NT2/D1 (cell line): ENCODE data around the gene CIAO3.
A peak's percentile ranks its signal among the peaks of the same experiment; 100 is the strongest.

Source experiments
- DNase-seq: peaks from one replicate; pipeline ENCODE4 v3.0.0-alpha.2; 2011; ENCODE audit warnings: low read depth, low spot score
- H3K27me3 ChIP-seq: 2 replicates; pipeline ENCODE4 v1.6.0; 2011; ENCODE audit warnings: mild to moderate bottlenecking; ENCODE audit not compliant: insufficient read length, insufficient read depth
- H3K36me3 ChIP-seq: 2 replicates; pipeline ENCODE4 v1.6.1; 2011; ENCODE audit warnings: mild to moderate bottlenecking, low read length, mixed read lengths; ENCODE audit not compliant: insufficient read depth, insufficient read length
- H3K4me1 ChIP-seq: 2 replicates; pipeline ENCODE4 v1.5.1; 2011; ENCODE audit not compliant: insufficient read depth, insufficient read length
- H3K4me3 ChIP-seq: 2 replicates; pipeline ENCODE4 v1.5.1; 2011; ENCODE audit warnings: low read depth; ENCODE audit not compliant: insufficient read length
- H3K9ac ChIP-seq: 2 replicates; pipeline ENCODE4 v1.6.0; 2011; ENCODE audit warnings: low read depth; ENCODE audit not compliant: insufficient read length
- H3K9me3 ChIP-seq: 2 replicates; pipeline ENCODE4 v1.5.1; 2011; ENCODE audit warnings: mild to moderate bottlenecking, low read length; ENCODE audit not compliant: insufficient read depth
- SUZ12 ChIP-seq: IDR thresholded peaks from 2 replicates; pipeline ENCODE4 v1.6.1; 2011; ENCODE audit not compliant: insufficient read length, insufficient read depth; ENCODE audit errors: extremely low read depth
- YY1 ChIP-seq: IDR thresholded peaks from 2 replicates; pipeline ENCODE4 v1.6.1; 2011; ENCODE audit not compliant: insufficient read length, insufficient read depth
- ZNF274 ChIP-seq: IDR thresholded peaks from 2 replicates; pipeline ENCODE4 v1.6.1; 2011; ENCODE audit warnings: mild to moderate bottlenecking, low read depth, low read length

CIAO3 gene

GRCh38 chr16:775236-775796, 34.5 kb upstream of the CIAO3 start:
- no peak for DNase-seq
- peaks cover 11% of the 10 kb centered on the region for H3K27me3 ChIP-seq
- H3K4me3 ChIP-seq = no peak overlapping the region
- peak overlapping the region; percentile 17 for H3K9ac ChIP-seq
- H3K9me3 ChIP-seq = no peaks in the 10 kb centered on the region
- no peaks in the 10 kb centered on the region for H3K36me3 ChIP-seq
- no peak for TF ChIP-seq YY1
- TF ChIP-seq SUZ12 = no peak
- H3K4me1 ChIP-seq = peaks cover 9% of the 10 kb centered on the region

- Histone ChIP-seq H3K4me1 (peaks cover 10% of the 10 kb centered on the region), H3K9ac (no peak overlapping the region), H3K36me3 (no peaks in the 10 kb centered on the region), H3K9me3 (no peaks in the 10 kb centered on the region), H3K4me3 (no peak overlapping the region), H3K27me3 (peaks cover 9% of the 10 kb centered on the region)
- no peak for DNase-seq
- TF ChIP-seq ZNF274 (no peak), YY1 (no peak), SUZ12 (no peak)
Measured at GRCh38 chr16:774086-775001, 33.5 kb upstream of the CIAO3 start.

- H3K9me3 ChIP-seq = no peaks in the 10 kb centered on the region
- H3K27me3 ChIP-seq = no peaks in the 10 kb centered on the region
- TF ChIP-seq ZNF274 (no peak), SUZ12 (no peak), YY1 (no peak)
Measured at GRCh38 chr16:772959-773358, 32.2 kb upstream of the CIAO3 start.

GRCh38 chr16:770411-770810, 29.6 kb upstream of the CIAO3 start:
- Histone ChIP-seq H3K36me3 (no peaks in the 10 kb centered on the region), H3K4me3 (no peak overlapping the region), H3K27me3 (no peaks in the 10 kb centered on the region), H3K9me3 (no peaks in the 10 kb centered on the region), H3K9ac (no peak overlapping the region), H3K4me1 (peaks cover 17% of the 10 kb centered on the region)
- TF ChIP-seq ZNF274 (no peak), SUZ12 (no peak), YY1 (no peak)
- no peak for DNase-seq

More at GRCh38 chr16:772959-773358, 32.2 kb upstream of the CIAO3 start:
- Histone ChIP-seq H3K9ac (peak overlapping the region; percentile 24), H3K4me3 (no peak overlapping the region), H3K36me3 (no peaks in the 10 kb centered on the region), H3K4me1 (peaks cover 11% of the 10 kb centered on the region)
- DNase-seq = no peak

GRCh38 chr16:769934-770333, 29.1 kb upstream of the CIAO3 start:
- Histone ChIP-seq H3K4me1 (peaks cover 17% of the 10 kb centered on the region), H3K9me3 (no peaks in the 10 kb centered on the region), H3K4me3 (no peak overlapping the region), H3K9ac (no peak overlapping the region), H3K36me3 (no peaks in the 10 kb centered on the region), H3K27me3 (no peaks in the 10 kb centered on the region)
- TF ChIP-seq ZNF274 = no peak
- no peak for TF ChIP-seq YY1
- TF ChIP-seq SUZ12 = no peak
- DNase-seq = no peak

GRCh38 chr16:769184-769784, 28.5 kb upstream of the CIAO3 start:
- H3K4me1 ChIP-seq = peaks cover 17% of the 10 kb centered on the region
- no peaks in the 10 kb centered on the region for H3K27me3 ChIP-seq
- no peak overlapping the region for H3K9ac ChIP-seq
- TF ChIP-seq ZNF274 (no peak), SUZ12 (no peak), YY1 (no peak)
- H3K4me3 ChIP-seq = no peak overlapping the region
- H3K36me3 ChIP-seq = no peaks in the 10 kb centered on the region
- no peak for DNase-seq
- no peaks in the 10 kb centered on the region for H3K9me3 ChIP-seq

- no peak for DNase-seq
- H3K9ac ChIP-seq = no peak overlapping the region
- H3K4me3 ChIP-seq = no peak overlapping the region
- TF ChIP-seq YY1 (no peak), ZNF274 (no peak), SUZ12 (no peak)
- H3K27me3 ChIP-seq = no peaks in the 10 kb centered on the region
- H3K4me1 ChIP-seq = peaks cover 21% of the 10 kb centered on the region
- H3K36me3 ChIP-seq = no peaks in the 10 kb centered on the region
- no peaks in the 10 kb centered on the region for H3K9me3 ChIP-seq
Measured at GRCh38 chr16:768428-768827, 27.6 kb upstream of the CIAO3 start.
